GM21825 (cell line): Measurements from ENCODE around the gene NR5A2.
"Not testable (repeated sequence)": the region's sequence is repeated elsewhere in the genome, so short reads cannot be mapped to it uniquely, and the experiment has no call there.

Experiments
- ATAC-seq: cut with Tn5 transposase; IDR thresholded peaks from one replicate; pipeline ENCODE4 v1.9.1; 2021; ENCODE audit warnings: mild to moderate bottlenecking, moderate library complexity; ENCODE audit not compliant: unreplicated experiment

NR5A2 gene

GRCh38 chr1:200187332-200187731 lies 159.8 kb downstream of the NR5A2 start:
- not testable (repeated sequence) for ATAC-seq

GRCh38 chr1:200191993-200192392 lies 164.5 kb downstream of the NR5A2 start:
- no peak for ATAC-seq

- ATAC-seq, result no peak
These were observed 167.0 kb downstream of the NR5A2 start for GRCh38 chr1:200194477-200194876.

- ATAC-seq, result no peak
These were observed 170.7 kb downstream of the NR5A2 start for GRCh38 chr1:200198236-200198635.

GRCh38 chr1:200205216-200205995 lies 177.9 kb downstream of the NR5A2 start:
- no peak for ATAC-seq

GRCh38 chr1:200206340-200206739 lies 178.8 kb downstream of the NR5A2 start:
- ATAC-seq, result no peak

GRCh38 chr1:200206761-200207160 lies 179.3 kb downstream of the NR5A2 start:
- no peak for ATAC-seq

GRCh38 chr1:200207711-200208126 lies 180.2 kb downstream of the NR5A2 start:
- peak; percentile 72 for ATAC-seq

- ATAC-seq, result no peak
These were observed 183.6 kb downstream of the NR5A2 start for GRCh38 chr1:200211157-200211556.

- ATAC-seq, result no peak
These were observed 185.9 kb downstream of the NR5A2 start for GRCh38 chr1:200213392-200213791.

- ATAC-seq, result no peak
These were observed 186.4 kb downstream of the NR5A2 start for GRCh38 chr1:200213921-200214320.

GRCh38 chr1:200215350-200215749 lies 187.8 kb downstream of the NR5A2 start:
- ATAC-seq, result no peak

- ATAC-seq, result no peak
These were observed 190.2 kb downstream of the NR5A2 start for GRCh38 chr1:200217703-200218102.

GRCh38 chr1:200221614-200222282 lies 194.2 kb downstream of the NR5A2 start:
- ATAC-seq, result no peak

GRCh38 chr1:200223207-200223606 lies 195.7 kb downstream of the NR5A2 start:
- ATAC-seq, result no peak

- no peak for ATAC-seq
These were observed 196.1 kb downstream of the NR5A2 start for GRCh38 chr1:200223613-200224012.

GRCh38 chr1:200224315-200224714 lies 196.8 kb downstream of the NR5A2 start:
- ATAC-seq, result no peak

- no peak for ATAC-seq
These were observed 198.9 kb downstream of the NR5A2 start for GRCh38 chr1:200226268-200226968.

GRCh38 chr1:200226969-200227303 lies 199.4 kb downstream of the NR5A2 start:
- no peak for ATAC-seq
